GM18508 (cell line): ENCODE results near the gene GPC6.
"Not testable (repeated sequence)": the region's sequence is repeated elsewhere in the genome, so short reads cannot be mapped to it uniquely, and the experiment has no call there.

Experiments used
- ATAC-seq: cut with Tn5 transposase; IDR thresholded peaks from one replicate; pipeline ENCODE4 v1.9.1; 2021; ENCODE audit warnings: moderate number of reproducible peaks; ENCODE audit not compliant: insufficient read depth, unreplicated experiment

The GPC6 gene

GRCh38 chr13:94201022-94201421, 974.4 kb downstream of the GPC6 start:
- ATAC-seq = no peak

- ATAC-seq = no peak
These were observed 977.6 kb downstream of the GPC6 start for GRCh38 chr13:94204163-94204562.

GRCh38 chr13:94204946-94205345, 978.3 kb downstream of the GPC6 start:
- ATAC-seq = no peak

- ATAC-seq = no peak
These were observed 979.3 kb downstream of the GPC6 start for GRCh38 chr13:94205896-94206295.

GRCh38 chr13:94209117-94209516, 982.5 kb downstream of the GPC6 start:
- no peak for ATAC-seq

GRCh38 chr13:94209913-94210312, 983.3 kb downstream of the GPC6 start:
- ATAC-seq = not testable (repeated sequence)

GRCh38 chr13:94210816-94211215, 984.2 kb downstream of the GPC6 start:
- ATAC-seq = no peak

- ATAC-seq = no peak
These were observed 985.6 kb downstream of the GPC6 start for GRCh38 chr13:94212196-94212595.

GRCh38 chr13:94214121-94214520, 987.5 kb downstream of the GPC6 start:
- ATAC-seq = no peak

GRCh38 chr13:94214975-94215374, 988.4 kb downstream of the GPC6 start:
- no peak for ATAC-seq

- no peak for ATAC-seq
These were observed 989.9 kb downstream of the GPC6 start for GRCh38 chr13:94216476-94216875.

GRCh38 chr13:94217370-94217769, 990.8 kb downstream of the GPC6 start:
- ATAC-seq = no peak

- ATAC-seq = no peak
These were observed 991.9 kb downstream of the GPC6 start for GRCh38 chr13:94218537-94218936.

- ATAC-seq = no peak
These were observed 992.3 kb downstream of the GPC6 start for GRCh38 chr13:94218951-94219350.

GRCh38 chr13:94224670-94225069, 998.1 kb downstream of the GPC6 start:
- ATAC-seq = no peak

- no peak for ATAC-seq
These were observed 1000.8 kb downstream of the GPC6 start for GRCh38 chr13:94227255-94227879.

- no peak for ATAC-seq
These were observed 1002.2 kb downstream of the GPC6 start for GRCh38 chr13:94228763-94229162.

GRCh38 chr13:94232161-94232950, 1005.7 kb downstream of the GPC6 start:
- no peak for ATAC-seq

GRCh38 chr13:94232956-94233355, 1006.3 kb downstream of the GPC6 start:
- no peak for ATAC-seq

- ATAC-seq = no peak
These were observed 1006.8 kb downstream of the GPC6 start for GRCh38 chr13:94233401-94233800.

- ATAC-seq = no peak
These were observed 1007.2 kb downstream of the GPC6 start for GRCh38 chr13:94233837-94234236.

- no peak for ATAC-seq
These were observed 1008.1 kb downstream of the GPC6 start for GRCh38 chr13:94234738-94235137.
